GM11168 (cell line): ENCODE results near the gene KLK7.

Experiments used
- in situ Hi-C: fragments of 300-500 bp; cut with MboI; formaldehyde crosslinking; loops from one replicate; pipeline ENCODE4 v1.12.0; 2022; ENCODE audit warnings: low sequenced_read_pairs; ENCODE audit not compliant: unreplicated experiment

The KLK7 gene

DNA sequence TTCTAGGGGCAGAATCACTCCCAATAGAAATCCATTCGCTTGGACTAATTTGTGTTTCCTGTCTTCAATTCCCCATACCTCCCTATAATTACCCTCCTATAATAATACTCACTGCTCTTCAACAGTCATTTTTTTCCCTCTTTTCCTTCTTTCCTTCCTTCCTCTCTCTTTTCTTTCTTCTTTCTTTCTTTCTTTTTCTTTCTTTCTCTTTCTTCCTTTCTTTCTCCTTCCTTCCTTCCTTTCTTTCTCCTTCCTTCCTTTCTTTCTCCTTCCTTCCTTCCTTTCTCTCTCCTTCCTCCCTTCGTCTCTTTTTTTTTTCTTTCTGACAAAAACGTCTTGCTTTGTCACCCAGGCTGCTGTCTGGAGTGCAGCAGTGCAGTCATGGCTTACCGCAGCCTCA is 38.9 kb downstream of the KLK7 start:
- in situ Hi-C loops: no loop called here

DNA sequence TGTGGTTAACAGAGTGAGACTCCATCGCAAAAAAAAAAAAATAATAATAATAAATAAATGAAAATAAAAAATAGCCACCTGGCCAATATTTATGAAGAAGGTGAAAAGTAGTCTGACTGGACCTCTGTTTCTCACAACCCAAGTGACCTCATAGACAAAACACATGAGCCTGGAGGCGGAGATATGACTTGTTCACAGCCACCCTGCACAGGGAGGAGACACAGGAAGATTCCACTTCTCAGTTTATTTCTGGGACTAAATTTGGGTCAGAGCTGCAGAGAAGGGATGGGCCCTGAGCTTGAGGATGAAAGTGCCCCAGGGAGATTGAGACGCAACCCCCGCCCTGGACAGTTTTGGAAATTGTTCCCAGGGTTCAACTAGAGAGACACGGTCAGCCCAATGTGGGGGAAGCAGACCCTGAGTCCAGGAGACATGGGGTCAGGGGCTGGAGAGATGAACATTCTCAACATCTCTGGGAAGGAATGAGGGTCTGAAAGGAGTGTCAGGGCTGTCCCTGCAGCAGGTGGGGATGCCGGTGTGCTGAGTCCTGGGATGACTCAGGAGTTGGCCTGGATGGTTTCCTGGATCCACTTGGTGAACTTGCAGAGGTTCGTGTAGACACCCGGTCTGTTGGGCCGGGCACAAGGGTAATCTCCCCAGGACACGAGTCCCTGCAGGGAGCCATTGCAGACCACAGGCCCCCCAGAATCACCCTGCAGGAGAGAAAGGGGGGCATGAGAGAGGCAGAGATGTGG is 40.5 kb downstream of the KLK7 start:
- in situ Hi-C loops: no loop called here

DNA sequence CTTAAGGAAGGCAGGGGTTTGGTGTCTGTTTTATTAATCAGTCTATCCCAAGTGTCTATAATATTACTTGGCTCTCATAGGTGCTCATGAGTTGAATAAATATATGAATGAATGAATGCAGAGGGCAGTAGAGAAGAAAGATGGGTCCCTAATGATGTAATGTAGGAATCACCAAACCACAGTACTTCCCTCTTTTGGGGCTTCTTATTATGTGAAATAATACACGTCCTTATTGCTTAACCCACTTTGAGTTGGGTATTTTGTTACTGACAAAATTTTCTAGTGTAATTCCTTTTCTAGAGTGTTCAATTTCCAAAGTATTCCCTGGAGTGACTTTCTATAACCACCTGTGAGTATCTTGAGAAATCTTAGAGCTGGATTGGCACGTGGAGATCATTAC is 44.1 kb downstream of the KLK7 start:
- in situ Hi-C loops: no loop called here

DNA sequence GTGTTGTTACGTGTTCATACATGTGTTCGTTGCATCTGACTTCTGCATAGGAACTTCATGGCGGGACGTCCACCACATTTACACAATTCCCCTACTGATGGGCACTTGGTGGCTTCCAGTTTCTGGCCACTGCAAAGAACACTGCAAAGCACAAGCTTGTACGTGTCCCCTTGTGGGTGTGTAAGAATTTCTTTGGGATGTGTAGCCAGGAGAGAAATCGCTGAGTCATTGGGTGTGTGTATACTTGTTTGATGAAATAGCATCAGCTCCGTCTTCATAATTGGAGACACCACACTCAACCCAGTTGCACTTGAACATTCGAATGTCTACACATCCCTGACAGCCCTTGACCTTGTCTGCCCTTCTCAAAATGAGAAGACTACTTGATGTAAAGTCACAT is 50.1 kb downstream of the KLK7 start:
- in situ Hi-C loops: no loop called here

DNA sequence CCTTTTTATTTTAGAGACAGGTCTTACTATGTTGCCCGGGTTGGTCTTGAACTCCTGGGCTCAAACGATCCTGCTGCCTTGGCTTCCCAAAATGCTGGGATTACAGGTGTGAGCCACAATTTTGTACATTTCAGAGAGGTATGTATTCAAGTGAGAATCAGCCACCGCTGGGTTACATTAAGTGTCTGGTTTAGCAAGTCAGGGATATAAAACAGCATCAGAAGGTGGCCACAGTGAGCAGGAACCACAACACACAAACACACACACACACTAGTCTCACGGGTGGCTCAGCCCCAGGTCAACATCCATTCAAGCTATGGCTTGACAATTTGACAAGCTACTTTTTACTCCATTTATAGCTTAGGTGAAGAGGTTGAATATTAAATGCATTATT is 51.0 kb downstream of the KLK7 start:
- in situ Hi-C loops: no loop called here

DNA sequence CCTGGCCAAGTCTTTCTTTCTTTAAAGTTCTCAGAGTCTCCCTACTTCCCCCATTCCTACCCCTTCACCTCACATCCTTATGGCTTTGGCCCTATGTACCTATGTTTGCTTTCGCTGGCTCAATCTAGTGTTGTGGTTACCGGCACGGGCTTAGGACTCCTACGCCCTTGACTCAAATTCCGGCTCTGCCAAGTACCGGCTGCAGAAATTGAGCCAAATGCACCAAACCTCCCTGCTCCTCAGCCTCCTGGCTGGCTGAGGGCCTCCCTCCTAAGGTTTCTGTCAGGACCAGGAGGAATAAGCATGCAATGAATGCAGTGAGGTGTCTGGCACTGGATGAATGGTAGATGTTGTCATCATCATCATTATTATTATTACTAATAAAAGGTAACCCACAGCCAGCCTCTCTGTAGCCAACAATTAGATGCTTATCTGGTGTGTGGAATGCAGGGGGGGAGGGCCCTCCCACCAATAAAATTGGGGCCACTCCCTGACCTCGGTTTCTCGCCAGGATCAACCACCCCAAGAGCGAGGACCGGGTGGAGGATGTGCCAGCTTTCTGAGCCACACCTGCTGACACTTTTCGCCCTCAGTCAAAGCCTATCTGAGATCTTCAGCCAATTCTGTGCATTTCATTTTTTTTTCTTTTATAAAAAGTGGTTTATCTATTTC is 51.6 kb downstream of the KLK7 start:
- in situ Hi-C loops: no loop called here

DNA sequence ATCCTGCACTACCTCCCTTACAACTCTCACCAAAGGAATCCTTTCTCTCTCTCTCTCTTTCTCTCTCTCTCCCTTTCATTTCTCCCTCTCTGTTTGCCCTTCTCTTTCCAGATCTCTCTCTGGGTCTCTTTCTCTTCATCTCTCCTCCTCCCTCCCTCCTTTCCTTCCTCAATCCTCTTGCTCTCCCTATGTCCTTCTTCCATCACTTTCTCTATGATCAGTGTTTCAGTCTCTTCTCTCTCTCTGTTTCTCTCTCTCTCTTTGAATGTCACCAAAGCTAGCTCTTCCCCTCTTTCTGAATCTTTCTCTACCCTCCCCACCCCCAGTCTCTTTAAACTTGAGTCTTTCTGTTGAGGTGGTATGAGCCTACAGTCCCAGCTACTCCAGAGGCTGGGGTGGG is 52.7 kb downstream of the KLK7 start:
- in situ Hi-C loops: no loop called here

DNA sequence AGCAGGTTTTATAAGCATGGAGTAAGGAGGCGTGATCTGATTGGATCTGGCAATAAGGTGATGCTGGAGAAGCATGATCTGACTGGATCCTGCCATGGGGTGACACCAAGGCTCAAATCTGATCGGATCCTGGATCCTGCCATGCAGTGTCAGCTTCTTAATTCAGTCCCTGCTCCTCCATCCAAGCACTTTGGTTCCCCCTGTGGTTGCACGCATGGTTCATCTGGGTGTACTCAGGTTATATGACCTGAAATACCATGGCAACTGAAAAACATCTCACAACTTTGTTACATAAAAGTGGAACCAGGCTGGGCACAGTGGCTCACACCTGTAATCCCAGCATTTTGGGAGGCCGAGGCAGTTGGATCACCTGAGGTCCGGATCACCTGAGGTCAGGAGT is 54.9 kb downstream of the KLK7 start:
- in situ Hi-C loops: no loop called here
